HEK293T (cell line): Measurements from ENCODE around the gene POLDIP3.

Experiments used
- CTCF ChIA-PET: fragments of 350-600 bp; formaldehyde crosslinking; extraction: SDS; loops from one replicate; lab custom pipeline; 2021; ENCODE audit warnings: antibody characterized with exemption, inconsistent platforms; lab: Yijun Ruan, JAX
- POLR2A ChIA-PET: fragments of 350-600 bp; formaldehyde crosslinking; extraction: SDS; loops from one replicate; lab custom pipeline; 2020; ENCODE audit warnings: antibody characterized with exemption, inconsistent platforms; lab: Yijun Ruan, JAX
- DNase-seq: peaks from one replicate; pipeline ENCODE4 v3.0.0; 2012; ENCODE audit warnings: mixed read lengths; ENCODE audit errors: extremely low spot score
- ARNT ChIP-seq: fragments of 450-650 bp; IDR thresholded peaks from 2 replicates; pipeline ENCODE4 v1.6.1; 2017; ENCODE audit warnings: mild to moderate bottlenecking
- BHLHE40 ChIP-seq: fragments of 450-650 bp; IDR thresholded peaks from 2 replicates; pipeline ENCODE4 v1.6.1; 2016; ENCODE audit warnings: mild to moderate bottlenecking, moderate library complexity, borderline replicate concordance
- CTBP1 ChIP-seq: fragments of 450-650 bp; IDR thresholded peaks from 2 replicates; pipeline ENCODE4 v1.6.1; 2016; ENCODE audit warnings: borderline replicate concordance
- ELF4 ChIP-seq: fragments of 450-650 bp; IDR thresholded peaks from 2 replicates; pipeline ENCODE4 v1.6.1; 2017; ENCODE audit warnings: antibody characterized with exemption
- FOXA1 ChIP-seq: fragments of 450-650 bp; IDR thresholded peaks from 2 replicates; pipeline ENCODE4 v1.6.1; 2016; ENCODE audit warnings: mild to moderate bottlenecking
- FOXK2 ChIP-seq: fragments of 450-650 bp; IDR thresholded peaks from 2 replicates; pipeline ENCODE4 v1.6.1; 2016; ENCODE audit warnings: mild to moderate bottlenecking
- FOXM1 ChIP-seq: fragments of 450-650 bp; IDR thresholded peaks from 2 replicates; pipeline ENCODE4 v1.6.1; 2017; ENCODE audit warnings: mild to moderate bottlenecking, borderline replicate concordance
- HDGF ChIP-seq: fragments of 450-650 bp; IDR thresholded peaks from 2 replicates; pipeline ENCODE4 v1.6.1; 2017; ENCODE audit warnings: antibody characterized with exemption, borderline replicate concordance
- L3MBTL2 ChIP-seq: fragments of 450-650 bp; conservative IDR thresholded peaks from 2 replicates; pipeline ENCODE4 v1.6.1; 2016; ENCODE audit warnings: mild to moderate bottlenecking
- LEF1 ChIP-seq: fragments of 450-650 bp; IDR thresholded peaks from 2 replicates; pipeline ENCODE4 v1.6.1; 2017; ENCODE audit warnings: mild to moderate bottlenecking, borderline replicate concordance
- NFRKB ChIP-seq: fragments of 450-650 bp; IDR thresholded peaks from 2 replicates; pipeline ENCODE4 v1.6.1; 2016; ENCODE audit warnings: mild to moderate bottlenecking, moderate library complexity
- SP1 ChIP-seq: fragments of 450-650 bp; IDR thresholded peaks from 2 replicates; pipeline ENCODE4 v1.6.1; 2017
- SUZ12 ChIP-seq: fragments of 450-650 bp; IDR thresholded peaks from 2 replicates; pipeline ENCODE4 v1.6.1; 2016; ENCODE audit warnings: mild to moderate bottlenecking
- TARDBP ChIP-seq: fragments of 450-650 bp; IDR thresholded peaks from 2 replicates; pipeline ENCODE4 v1.6.1; 2016
- ZNF384 ChIP-seq: fragments of 450-650 bp; IDR thresholded peaks from 2 replicates; pipeline ENCODE4 v1.6.1; 2016
- TF ChIP-seq, protein P1 (sequence below): fragments of 450-650 bp; IDR thresholded peaks from 2 replicates; pipeline ENCODE4 v1.6.1; 2016

The POLDIP3 gene

GRCh38 chr22:42627981-42628380 is 13.3 kb upstream of the POLDIP3 start:
- CTCF ChIA-PET, result no interaction called here
- POLR2A ChIA-PET, result interaction anchor here (6.0 kb wide), 1 partner anchor 13 kb away, joined by 23 read pairs; the partner anchor contains the start of gene POLDIP3

GRCh38 chr22:42626951-42627625 is 12.4 kb upstream of the POLDIP3 start:
- CTCF ChIA-PET, result no interaction called here
- no peak for DNase-seq
- TF ChIP-seq, protein P1, sequence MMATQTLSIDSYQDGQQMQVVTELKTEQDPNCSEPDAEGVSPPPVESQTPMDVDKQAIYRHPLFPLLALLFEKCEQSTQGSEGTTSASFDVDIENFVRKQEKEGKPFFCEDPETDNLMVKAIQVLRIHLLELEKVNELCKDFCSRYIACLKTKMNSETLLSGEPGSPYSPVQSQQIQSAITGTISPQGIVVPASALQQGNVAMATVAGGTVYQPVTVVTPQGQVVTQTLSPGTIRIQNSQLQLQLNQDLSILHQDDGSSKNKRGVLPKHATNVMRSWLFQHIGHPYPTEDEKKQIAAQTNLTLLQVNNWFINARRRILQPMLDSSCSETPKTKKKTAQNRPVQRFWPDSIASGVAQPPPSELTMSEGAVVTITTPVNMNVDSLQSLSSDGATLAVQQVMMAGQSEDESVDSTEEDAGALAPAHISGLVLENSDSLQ, result no peak
- TF ChIP-seq NFRKB, result no peak
- no peak for TF ChIP-seq LEF1
- no peak for TF ChIP-seq CTBP1
- TF ChIP-seq FOXM1, result no peak
- no peak for TF ChIP-seq FOXK2
- no peak for TF ChIP-seq BHLHE40
- TF ChIP-seq ZNF384, result no peak
- no peak for TF ChIP-seq FOXA1
- TF ChIP-seq HDGF, result no peak
- no peak for TF ChIP-seq SP1
- no peak for TF ChIP-seq L3MBTL2
- no peak for TF ChIP-seq ARNT
- no peak for TF ChIP-seq ELF4
- no peak for TF ChIP-seq SUZ12
- no peak for TF ChIP-seq TARDBP
- POLR2A ChIA-PET, result interaction anchor here (6.0 kb wide), 1 partner anchor 12 kb away, joined by 23 read pairs; the partner anchor contains the start of gene POLDIP3

More at GRCh38 chr22:42627981-42628380, 13.3 kb upstream of the POLDIP3 start:
- TF ChIP-seq, protein P1, result no peak
- TF ChIP-seq ARNT (no peak), FOXM1 (no peak), ELF4 (no peak), HDGF (no peak), FOXA1 (no peak), NFRKB (no peak), SUZ12 (no peak), ZNF384 (no peak)
- DNase-seq, result no peak

DNA sequence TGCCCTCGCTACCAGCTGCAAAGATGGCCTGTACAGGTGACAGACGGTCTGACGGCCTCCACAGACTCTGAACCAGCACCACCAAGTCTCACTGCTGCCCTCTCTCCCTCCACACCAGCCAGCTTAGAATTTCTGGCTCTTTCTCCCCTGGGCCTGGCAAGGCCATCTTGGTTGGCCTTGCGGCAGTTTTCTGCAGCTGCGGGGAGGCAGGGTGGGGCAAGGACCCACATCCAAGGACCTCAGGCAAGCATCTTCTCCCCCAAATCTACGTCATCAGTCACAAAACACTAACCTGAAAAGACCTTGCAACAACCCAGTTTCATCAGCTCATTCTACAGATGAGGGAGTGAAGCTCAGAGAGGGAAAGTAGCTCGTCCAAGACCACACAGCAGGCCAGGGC is 11.7 kb upstream of the POLDIP3 start:
- ChIA-PET POLR2A (interaction anchor here (6.0 kb wide), 1 partner anchor 12 kb away, joined by 23 read pairs; the partner anchor contains the start of gene POLDIP3), CTCF (no interaction called here)
- no peak for TF ChIP-seq BHLHE40
- TF ChIP-seq ARNT, result no peak
- no peak for TF ChIP-seq ELF4
- TF ChIP-seq CTBP1, result no peak
- TF ChIP-seq FOXK2, result no peak
- TF ChIP-seq TARDBP, result no peak
- TF ChIP-seq ZNF384, result no peak
- TF ChIP-seq, protein P1, result no peak
- TF ChIP-seq FOXM1, result no peak
- no peak for TF ChIP-seq FOXA1
- TF ChIP-seq SP1, result no peak
- no peak for TF ChIP-seq NFRKB
- TF ChIP-seq SUZ12, result no peak
- no peak for TF ChIP-seq L3MBTL2
- TF ChIP-seq LEF1, result no peak
- TF ChIP-seq HDGF, result no peak
- DNase-seq, result no peak

DNA sequence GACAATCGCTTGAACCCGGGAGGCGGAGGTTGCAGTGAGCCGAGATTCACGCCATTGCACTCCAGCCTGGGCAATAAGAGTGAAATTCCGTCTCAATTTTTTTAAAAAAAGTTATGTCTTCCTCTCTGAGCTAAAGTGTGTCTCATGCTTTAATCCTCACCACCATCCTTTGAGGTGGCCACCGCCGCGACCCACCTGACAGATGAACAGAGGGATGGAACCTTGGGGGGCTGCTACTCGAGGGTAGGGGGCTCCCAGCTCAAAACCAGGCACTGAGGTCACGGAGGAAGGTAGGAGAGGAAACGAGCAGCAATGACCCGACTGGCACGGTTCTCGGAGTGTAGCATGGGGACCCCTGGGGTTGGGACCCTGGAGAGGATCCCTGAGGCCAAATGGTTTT is 10.7 kb upstream of the POLDIP3 start:
- DNase-seq, result no peak
- ChIA-PET POLR2A (interaction anchor here (6.0 kb wide), 1 partner anchor 11 kb away, joined by 23 read pairs; the partner anchor contains the start of gene POLDIP3), CTCF (no interaction called here)
- TF ChIP-seq ZNF384 (no peak), CTBP1 (no peak), FOXA1 (no peak), FOXK2 (no peak), FOXM1 (no peak), ELF4 (no peak), BHLHE40 (no peak), SUZ12 (no peak)

DNA sequence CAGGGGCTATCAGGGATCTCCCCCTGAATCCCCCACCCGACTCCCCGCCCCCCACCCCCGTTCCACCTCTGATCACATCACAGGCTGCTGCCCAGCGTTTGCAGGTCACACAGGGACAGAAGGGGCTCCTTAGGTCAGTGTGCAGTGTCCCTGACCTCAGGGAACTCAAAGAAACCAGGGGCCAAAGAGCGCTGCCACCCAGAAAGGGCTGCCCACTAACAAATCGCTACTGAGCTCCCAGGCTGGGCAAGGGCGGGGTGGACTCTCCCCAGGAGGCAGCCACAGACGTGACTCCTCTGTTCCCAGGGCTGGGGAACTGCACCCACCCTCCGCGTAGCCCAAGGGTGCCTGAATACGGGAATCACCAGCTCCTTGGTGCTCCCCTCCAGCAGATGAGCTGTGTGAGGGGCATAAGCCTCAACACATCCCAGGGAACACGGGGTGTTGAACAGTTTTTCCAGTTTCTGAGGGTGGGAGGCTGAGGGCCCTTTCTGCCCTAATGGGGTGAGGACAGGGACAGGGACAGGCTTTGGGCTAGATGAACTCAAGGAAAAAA is 9.9 kb upstream of the POLDIP3 start:
- POLR2A ChIA-PET, result interaction anchor here (0.6 to 6.0 kb wide), 2 partner anchors 10 to 375 kb away, joined by 3 to 23 read pairs; partner anchors contain the start of gene POLDIP3
- TF ChIP-seq HDGF (no peak), NFRKB (no peak), BHLHE40 (no peak), FOXK2 (no peak), L3MBTL2 (no peak), SUZ12 (no peak), ELF4 (no peak), TARDBP (no peak), LEF1 (no peak), ZNF384 (no peak)
- TF ChIP-seq, protein P1, result no peak
- DNase-seq, result no peak
- CTCF ChIA-PET, result interaction anchor here (1.0 kb wide), 1 partner anchor 27 kb away, joined by 3 read pairs; no protein-coding TSS in a partner anchor
